Smooth muscle cell (in vitro differentiated cells): ENCODE measurements around the gene GAL3ST1. TPM values are rescaled to one million over a fixed set of nuclear protein-coding genes. Genes with fewer than 3 reads are reported as not detected.
"Not testable (repeated sequence)": the region's sequence is repeated elsewhere in the genome, so short reads cannot be mapped to it uniquely, and the experiment has no call there.

Experiments
- DNase-seq: peaks from one replicate; lab custom pipeline; 2025; ENCODE audit not compliant: unreplicated experiment; lab: John Stamatoyannopoulos, UW
- H2AFZ ChIP-seq: fragments of 200-600 bp; sonication (generic); 2 replicates; pipeline ENCODE4 v1.6.0; 2016; ENCODE audit warnings: antibody characterized with exemption, low read depth, mild to moderate bottlenecking
- H3F3A ChIP-seq: fragments of 200-600 bp; sonication (generic); 2 replicates; pipeline ENCODE4 v1.6.0; 2017; ENCODE audit warnings: antibody characterized with exemption, low read depth
- H3K27ac ChIP-seq: fragments of 200-600 bp; sonication (generic); 2 replicates; pipeline ENCODE4 v1.5.1; 2016; ENCODE audit warnings: low read depth, mild to moderate bottlenecking
- H3K27me3 ChIP-seq: fragments of 200-600 bp; sonication (generic); 2 replicates; pipeline ENCODE4 v1.6.1; 2016; ENCODE audit warnings: low read depth, mild to moderate bottlenecking
- H3K36me3 ChIP-seq: fragments of 200-600 bp; sonication (generic); 2 replicates; pipeline ENCODE4 v1.5.1; 2016; ENCODE audit warnings: low read depth
- H3K4me1 ChIP-seq: fragments of 200-600 bp; sonication (generic); 2 replicates; pipeline ENCODE4 v1.5.1; 2016; ENCODE audit warnings: low read depth
- H3K4me2 ChIP-seq: fragments of 200-600 bp; sonication (generic); 2 replicates; pipeline ENCODE4 v1.6.0; 2016; ENCODE audit warnings: mild to moderate bottlenecking
- H3K4me3 ChIP-seq: fragments of 200-600 bp; sonication (generic); 2 replicates; pipeline ENCODE4 v1.5.1; 2016; ENCODE audit warnings: mild to moderate bottlenecking
- H3K79me2 ChIP-seq: fragments of 200-600 bp; sonication (generic); 2 replicates; pipeline ENCODE4 v1.6.0; 2016; ENCODE audit warnings: low read depth, mild to moderate bottlenecking
- H3K9ac ChIP-seq: fragments of 200-600 bp; sonication (generic); 2 replicates; pipeline ENCODE4 v1.6.0; 2016; ENCODE audit warnings: low read depth
- H3K9me3 ChIP-seq: fragments of 200-600 bp; sonication (generic); replicated peaks from 2 replicates; pipeline ENCODE4 v1.5.1; 2016; ENCODE audit warnings: low read depth
- H4K20me1 ChIP-seq: fragments of 200-600 bp; sonication (generic); 2 replicates; pipeline ENCODE4 v1.6.0; 2016; ENCODE audit warnings: low read depth
- WGBS: methylation state at CpG from one replicate; pipeline ENCODE4 v1.1.7; 2016; ENCODE audit warnings: low lambda C conversion rate; 5-methylcytosine and 5-hydroxymethylcytosine counted together
- polyA plus RNA-seq: library from polyadenylated mRNA; unstranded; fragments of >200 nt; fragmentation: Nextera tagmentation; extraction: Ambion mirVana; gene quantifications from 2 replicates; pipeline ENCODE4 v1.2.1, GENCODE V29; 2016
- total RNA-seq: library from RNA; depleted of rRNA; stranded (reverse); fragments of >200 nt; gene quantifications from 2 replicates; pipeline ENCODE4 v1.2.3, GENCODE V29; 2014
- TF ChIP-seq, protein P1 (sequence below): fragments of 200-600 bp; sonication (generic); IDR thresholded peaks from 2 replicates; pipeline ENCODE4 v1.5.1; 2017; ENCODE audit warnings: borderline replicate concordance, mild to moderate bottlenecking, antibody characterized with exemption; ENCODE audit not compliant: insufficient read depth, poor library complexity, severe bottlenecking

GAL3ST1 gene
- total and polyA plus RNA-seq, 2 experiments from 2014 or later: 0.78 TPM; not detected in 1

DNA sequence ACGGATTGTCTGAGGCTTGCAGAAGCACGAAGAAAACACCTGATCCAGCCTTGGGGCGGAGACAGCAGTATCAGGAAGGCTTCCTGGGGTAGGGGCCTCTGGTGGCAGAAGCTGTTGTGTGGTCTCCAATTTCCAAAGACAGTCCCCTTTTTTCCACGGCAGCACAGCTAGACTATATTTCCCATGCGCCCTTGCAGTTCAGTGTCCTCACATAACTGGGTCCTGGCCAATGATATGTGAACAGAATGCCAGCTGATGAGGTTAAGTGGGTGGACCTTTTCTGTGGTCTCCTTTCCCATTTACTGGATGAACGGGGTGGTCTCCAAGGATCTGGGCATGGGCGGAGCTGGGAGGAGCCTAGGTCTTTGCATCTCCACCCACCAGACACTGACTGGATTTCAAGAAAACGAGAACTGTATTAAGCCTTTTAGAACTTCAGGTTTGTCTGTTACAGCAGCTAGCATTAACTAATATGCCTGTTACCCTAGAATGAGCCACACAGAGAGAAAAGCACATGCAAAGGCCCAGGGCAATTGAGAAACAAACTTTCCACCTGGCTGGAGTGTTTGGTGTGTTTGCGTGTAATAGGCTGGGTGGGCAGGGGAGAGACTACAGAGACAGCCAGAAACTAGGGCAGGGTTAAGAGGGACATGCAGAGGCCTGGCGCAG lies 6.2 kb downstream of the GAL3ST1 start:
- H3F3A ChIP-seq: no peaks in the 10 kb centered on the region
- H3K9me3 ChIP-seq: no peaks in the 10 kb centered on the region
- H3K4me3 ChIP-seq: no peak overlapping the region
- WGBS: 78% methylated on average over 10 of the region's 10 CpGs
- no peak overlapping the region for H3K4me2 ChIP-seq
- no peaks in the 10 kb centered on the region for H4K20me1 ChIP-seq
- H3K4me1 ChIP-seq: no peaks in the 10 kb centered on the region
- H3K9ac ChIP-seq: no peak overlapping the region
- H3K79me2 ChIP-seq: no peaks in the 10 kb centered on the region
- no peak overlapping the region for H2AFZ ChIP-seq
- H3K27ac ChIP-seq: no peak overlapping the region
- peaks cover 14% of the 10 kb centered on the region for H3K27me3 ChIP-seq
- H3K36me3 ChIP-seq: no peaks in the 10 kb centered on the region
- TF ChIP-seq, protein P1, sequence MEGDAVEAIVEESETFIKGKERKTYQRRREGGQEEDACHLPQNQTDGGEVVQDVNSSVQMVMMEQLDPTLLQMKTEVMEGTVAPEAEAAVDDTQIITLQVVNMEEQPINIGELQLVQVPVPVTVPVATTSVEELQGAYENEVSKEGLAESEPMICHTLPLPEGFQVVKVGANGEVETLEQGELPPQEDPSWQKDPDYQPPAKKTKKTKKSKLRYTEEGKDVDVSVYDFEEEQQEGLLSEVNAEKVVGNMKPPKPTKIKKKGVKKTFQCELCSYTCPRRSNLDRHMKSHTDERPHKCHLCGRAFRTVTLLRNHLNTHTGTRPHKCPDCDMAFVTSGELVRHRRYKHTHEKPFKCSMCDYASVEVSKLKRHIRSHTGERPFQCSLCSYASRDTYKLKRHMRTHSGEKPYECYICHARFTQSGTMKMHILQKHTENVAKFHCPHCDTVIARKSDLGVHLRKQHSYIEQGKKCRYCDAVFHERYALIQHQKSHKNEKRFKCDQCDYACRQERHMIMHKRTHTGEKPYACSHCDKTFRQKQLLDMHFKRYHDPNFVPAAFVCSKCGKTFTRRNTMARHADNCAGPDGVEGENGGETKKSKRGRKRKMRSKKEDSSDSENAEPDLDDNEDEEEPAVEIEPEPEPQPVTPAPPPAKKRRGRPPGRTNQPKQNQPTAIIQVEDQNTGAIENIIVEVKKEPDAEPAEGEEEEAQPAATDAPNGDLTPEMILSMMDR: no peak
- DNase-seq: no peak

DNA sequence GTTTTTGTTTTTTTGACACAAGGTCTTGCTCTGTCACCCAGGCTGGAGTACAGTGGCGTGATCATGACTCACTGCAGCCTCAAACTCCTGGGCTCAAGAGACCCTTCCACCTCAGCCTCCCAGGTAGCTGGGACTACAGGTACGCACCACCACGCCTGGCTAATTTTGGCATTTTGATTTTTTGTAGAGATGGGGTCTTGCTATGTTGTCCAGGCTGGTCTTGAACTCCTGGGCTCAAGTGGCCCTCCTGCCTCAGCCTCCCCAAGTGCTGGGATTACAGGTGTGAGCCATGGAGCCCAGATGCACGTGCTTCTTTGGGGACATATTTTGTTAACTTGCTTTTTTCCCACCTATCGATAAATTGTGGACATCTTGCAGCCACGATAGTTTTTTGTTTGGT lies 7.2 kb downstream of the GAL3ST1 start:
- not testable (repeated sequence) for H3K79me2 ChIP-seq, DNase-seq, H3K4me1 ChIP-seq, H3K9me3 ChIP-seq, H3F3A ChIP-seq, H3K9ac ChIP-seq, H3K36me3 ChIP-seq, H4K20me1 ChIP-seq, H3K4me2 ChIP-seq, H3K4me3 ChIP-seq, H3K27ac ChIP-seq, H2AFZ ChIP-seq
- 87% methylated on average over 6 of the region's 6 CpGs for WGBS
- peaks cover 14% of the 10 kb centered on the region for H3K27me3 ChIP-seq

DNA sequence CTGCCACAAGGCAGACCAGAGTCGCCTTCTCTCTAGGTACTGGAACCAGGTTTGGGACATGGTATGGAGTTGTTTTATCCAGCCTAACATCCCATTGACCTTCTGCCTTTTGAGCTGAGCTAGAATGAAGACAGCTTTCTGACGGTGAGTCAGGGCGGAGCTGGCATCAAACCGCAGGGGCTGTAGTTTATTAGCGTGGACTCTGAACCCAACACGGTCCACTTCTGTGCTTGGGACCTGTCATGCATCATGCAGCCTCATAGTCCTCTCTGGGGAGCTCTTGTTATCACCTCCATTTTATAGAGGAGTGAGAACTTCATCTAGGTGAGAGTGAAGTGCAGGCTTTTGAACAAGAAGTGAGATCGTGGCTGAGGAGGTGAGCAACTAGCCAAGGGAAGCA lies 8.3 kb downstream of the GAL3ST1 start:
- WGBS: 85% methylated on average over 7 of the region's 7 CpGs
- Histone ChIP-seq H3K79me2 (no peaks in the 10 kb centered on the region), H3K27ac (no peak overlapping the region), H3F3A (no peaks in the 10 kb centered on the region), H3K36me3 (no peaks in the 10 kb centered on the region), H3K4me2 (no peak overlapping the region), H3K27me3 (peaks cover 14% of the 10 kb centered on the region), H3K4me1 (no peaks in the 10 kb centered on the region), H4K20me1 (no peaks in the 10 kb centered on the region), H2AFZ (no peak overlapping the region), H3K9me3 (no peaks in the 10 kb centered on the region), H3K4me3 (no peak overlapping the region), H3K9ac (no peak overlapping the region)
- DNase-seq: no peak
- TF ChIP-seq, protein P1: no peak

DNA sequence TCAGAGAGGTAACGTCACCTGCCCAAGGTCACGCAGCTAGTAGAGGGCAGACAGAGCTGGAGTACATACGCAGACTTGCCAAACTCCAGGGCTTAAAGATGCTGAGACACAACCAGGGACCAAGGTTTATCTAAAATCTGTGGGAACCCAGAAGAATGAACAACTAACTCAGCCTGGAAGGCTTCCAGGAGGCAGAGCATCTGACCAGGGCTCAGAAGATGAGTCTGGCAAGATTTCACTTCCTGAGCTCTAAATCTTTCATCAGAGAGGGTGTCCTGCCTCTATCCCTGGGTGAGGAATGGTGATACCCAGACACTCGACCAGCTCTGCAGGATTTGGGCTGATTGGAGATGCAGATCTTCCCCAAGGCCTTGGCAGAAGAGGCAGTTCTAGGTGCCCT lies 9.1 kb downstream of the GAL3ST1 start:
- Histone ChIP-seq H3K27me3 (peaks cover 14% of the 10 kb centered on the region), H3K4me2 (no peak overlapping the region), H3K9ac (no peak overlapping the region), H3K9me3 (no peaks in the 10 kb centered on the region), H4K20me1 (no peaks in the 10 kb centered on the region), H3K27ac (no peak overlapping the region), H2AFZ (no peak overlapping the region), H3F3A (no peaks in the 10 kb centered on the region), H3K4me1 (no peaks in the 10 kb centered on the region), H3K79me2 (no peaks in the 10 kb centered on the region), H3K4me3 (no peak overlapping the region), H3K36me3 (no peaks in the 10 kb centered on the region)
- no peak for DNase-seq
- WGBS: 73% methylated on average over 4 of the region's 4 CpGs
- TF ChIP-seq, protein P1: no peak
